GM13977 (cell line): ENCODE data around the gene GNAS-AS1.

Experiments
- DNase-seq: peaks from one replicate; pipeline ENCODE4 v3.0.0; 2012; ENCODE audit warnings: low spot score
- CTCF ChIP-seq: IDR thresholded peaks from 2 replicates; pipeline ENCODE4 v1.5.1; 2012; ENCODE audit warnings: mild to moderate bottlenecking, control low read depth; ENCODE audit not compliant: insufficient read depth; ENCODE audit errors: extremely low read depth, missing control alignments
- in situ Hi-C: fragments of 300-500 bp; cut with MboI; formaldehyde crosslinking; loops from one replicate; pipeline ENCODE4 v1.12.0; 2022; ENCODE audit warnings: low sequenced_read_pairs, low pct_unique_long_range_greater_than_20kb, mixed read lengths, inconsistent platforms; ENCODE audit not compliant: unreplicated experiment

GNAS-AS1 gene

DNA sequence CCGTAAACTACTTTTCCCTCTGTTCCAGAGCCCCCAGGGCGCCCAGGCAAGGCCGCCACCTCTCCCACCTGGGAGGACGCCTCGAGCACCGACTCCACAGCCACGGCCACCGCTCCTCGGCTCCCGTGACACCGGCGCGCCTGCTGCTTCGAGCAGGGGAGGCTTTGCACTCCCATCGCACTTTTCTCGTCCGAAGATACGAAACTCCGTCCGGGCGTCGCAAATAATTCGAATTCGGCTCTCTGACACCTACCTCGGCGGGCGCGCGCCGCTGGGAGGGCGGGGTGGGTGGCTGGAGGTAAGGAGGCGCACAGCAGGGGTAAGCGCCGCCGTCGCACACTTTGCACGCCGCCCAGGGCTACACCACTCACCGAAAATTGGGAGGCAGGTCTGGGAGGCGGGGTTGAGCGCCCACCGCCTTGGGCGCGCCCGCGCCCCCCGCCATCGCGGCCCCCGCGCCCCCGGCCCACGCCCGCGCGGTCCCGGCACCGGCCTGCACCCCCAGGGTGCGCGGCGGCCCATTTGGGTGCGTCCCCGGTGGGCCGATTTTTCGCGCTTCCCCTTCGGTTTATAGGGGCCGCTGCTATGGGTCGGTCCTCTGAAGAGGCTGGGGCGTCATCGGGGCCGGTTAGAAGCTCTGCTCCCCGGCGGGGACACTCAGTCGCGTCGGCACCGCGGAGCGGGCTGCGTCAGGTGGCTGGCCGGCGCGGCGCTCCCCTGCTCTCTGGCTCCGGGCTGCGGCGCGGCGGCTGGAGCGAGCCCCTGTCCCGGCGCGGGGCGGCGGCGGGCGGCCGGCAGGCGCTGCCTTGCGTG is 38.0 kb upstream of the GNAS-AS1 start:
- DNase-seq: peak; percentile 91
- TF ChIP-seq CTCF: no peak
- in situ Hi-C loops: no loop called here

- in situ Hi-C loops: no loop called here
- no peak for DNase-seq
- no peak for TF ChIP-seq CTCF
Observed at GRCh38 chr20:58888103-58888502, 37.4 kb upstream of the GNAS-AS1 start.

- peak; percentile 72 for DNase-seq
- no peak for TF ChIP-seq CTCF
- in situ Hi-C loops: no loop called here
Observed at GRCh38 chr20:58886546-58886945, 35.8 kb upstream of the GNAS-AS1 start.

- in situ Hi-C loops: no loop called here
- DNase-seq: no peak
- no peak for TF ChIP-seq CTCF
Observed at GRCh38 chr20:58884966-58885365, 34.3 kb upstream of the GNAS-AS1 start.

DNA sequence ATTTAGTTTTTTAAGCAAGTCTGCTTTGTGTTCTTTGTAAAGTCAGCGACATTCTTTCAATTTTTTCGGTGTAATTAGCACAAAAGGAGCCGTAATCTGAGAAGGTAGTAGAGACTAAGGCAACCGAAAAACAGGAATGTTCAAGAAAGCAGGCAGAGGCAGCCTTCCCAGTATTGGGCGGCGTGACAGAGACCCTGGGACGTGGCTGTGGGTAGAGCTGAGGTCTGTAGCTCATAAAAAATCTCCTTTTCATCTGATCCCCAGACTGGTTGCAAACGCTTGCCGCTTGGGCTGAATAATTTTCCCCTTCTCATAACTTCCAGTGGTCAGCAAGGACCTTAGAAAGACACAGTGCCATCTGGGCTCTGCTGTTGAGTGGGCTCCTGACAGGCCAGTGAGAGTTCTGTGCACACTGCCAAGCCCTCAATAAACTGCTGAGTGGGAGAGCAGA is 32.6 kb upstream of the GNAS-AS1 start:
- no peak for DNase-seq
- in situ Hi-C loops: no loop called here
- TF ChIP-seq CTCF: no peak

DNA sequence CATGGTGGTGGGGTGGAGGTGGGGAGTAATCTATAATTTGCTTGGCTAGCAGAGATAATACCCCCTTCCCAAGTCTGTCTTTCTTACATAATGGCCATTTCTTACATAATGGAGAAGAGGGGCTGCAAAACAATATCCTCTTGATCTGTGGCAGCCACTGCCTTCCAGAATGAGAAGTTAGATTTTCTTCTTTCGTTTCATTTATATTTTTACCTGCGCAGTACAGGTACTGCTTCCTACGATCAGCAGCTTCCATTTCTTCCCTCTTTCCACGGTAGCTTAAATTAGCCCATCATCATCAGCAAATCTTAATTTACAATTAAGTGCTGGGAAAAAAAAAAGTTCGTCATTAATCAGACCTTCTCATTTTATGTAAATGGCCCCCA is 32.0 kb upstream of the GNAS-AS1 start:
- no peak for TF ChIP-seq CTCF
- DNase-seq: no peak
- in situ Hi-C loops: no loop called here
